ENCODE results near the gene TFCP2. TPM values are rescaled to one million over a fixed set of nuclear protein-coding genes. Genes with fewer than 3 reads are reported as not detected.

The TFCP2 gene, protein sequence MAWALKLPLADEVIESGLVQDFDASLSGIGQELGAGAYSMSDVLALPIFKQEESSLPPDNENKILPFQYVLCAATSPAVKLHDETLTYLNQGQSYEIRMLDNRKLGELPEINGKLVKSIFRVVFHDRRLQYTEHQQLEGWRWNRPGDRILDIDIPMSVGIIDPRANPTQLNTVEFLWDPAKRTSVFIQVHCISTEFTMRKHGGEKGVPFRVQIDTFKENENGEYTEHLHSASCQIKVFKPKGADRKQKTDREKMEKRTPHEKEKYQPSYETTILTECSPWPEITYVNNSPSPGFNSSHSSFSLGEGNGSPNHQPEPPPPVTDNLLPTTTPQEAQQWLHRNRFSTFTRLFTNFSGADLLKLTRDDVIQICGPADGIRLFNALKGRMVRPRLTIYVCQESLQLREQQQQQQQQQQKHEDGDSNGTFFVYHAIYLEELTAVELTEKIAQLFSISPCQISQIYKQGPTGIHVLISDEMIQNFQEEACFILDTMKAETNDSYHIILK
- total RNA-seq = 40.2 and 45.1 TPM in 2 replicates

DNA sequence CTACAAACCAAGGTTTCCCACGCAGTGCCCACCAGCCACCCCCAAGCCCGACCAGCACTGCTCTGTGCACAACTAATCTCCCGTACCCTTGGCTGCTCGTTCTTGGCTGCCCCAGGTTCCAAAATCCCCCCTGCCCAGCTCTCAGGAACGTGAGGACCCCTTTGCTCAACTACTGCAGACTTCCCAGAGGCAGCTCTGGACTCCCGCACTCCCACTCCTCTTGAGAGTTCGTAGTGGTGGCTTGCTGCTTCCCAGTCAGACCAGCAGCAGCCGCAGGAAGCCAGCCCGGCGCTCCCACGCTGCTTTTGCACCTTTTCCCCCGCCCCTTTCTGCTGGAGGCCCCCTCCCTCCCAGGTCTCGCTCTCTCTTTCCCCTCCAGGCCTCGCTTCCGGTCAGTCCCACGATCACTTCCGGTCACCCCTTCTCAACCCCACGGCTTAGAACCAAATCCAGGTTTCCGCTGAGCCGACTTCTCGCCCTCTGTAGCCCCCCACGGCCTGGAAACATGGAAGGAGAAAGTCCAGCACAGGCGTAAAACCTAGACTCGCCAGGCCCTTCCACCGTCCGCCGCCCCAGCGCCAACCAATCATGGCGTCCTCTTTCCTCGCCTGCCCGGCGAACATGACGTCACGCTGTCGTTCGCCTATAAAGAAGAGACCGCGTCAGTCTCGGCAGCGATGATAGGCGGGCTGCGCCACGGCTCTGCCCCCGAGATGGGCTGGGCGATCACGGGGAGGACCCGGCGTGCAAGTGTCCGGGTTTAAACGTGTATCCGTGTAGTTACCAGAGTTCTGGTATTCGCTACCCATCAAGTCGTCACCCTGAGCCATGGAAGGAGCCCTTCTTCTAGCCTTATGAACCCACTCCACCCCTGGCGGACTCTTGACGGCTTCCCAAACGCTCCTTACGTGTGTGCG, at the start of gene TFCP2:
TSS of gene TFCP2 (minus strand) at position 621 of the 917 bp plus-strand sequence. CDS start 713 bp downstream, outside the sequence.
- intact Hi-C loops (cut with micrococcal nuclease) = loop anchor here (1.0 to 5.0 kb wide), 13 partner anchors 16 to 772 kb away; partner anchors contain the start of genes CSRNP2, DAZAP2, LARP4 and LETMD1

DNA sequence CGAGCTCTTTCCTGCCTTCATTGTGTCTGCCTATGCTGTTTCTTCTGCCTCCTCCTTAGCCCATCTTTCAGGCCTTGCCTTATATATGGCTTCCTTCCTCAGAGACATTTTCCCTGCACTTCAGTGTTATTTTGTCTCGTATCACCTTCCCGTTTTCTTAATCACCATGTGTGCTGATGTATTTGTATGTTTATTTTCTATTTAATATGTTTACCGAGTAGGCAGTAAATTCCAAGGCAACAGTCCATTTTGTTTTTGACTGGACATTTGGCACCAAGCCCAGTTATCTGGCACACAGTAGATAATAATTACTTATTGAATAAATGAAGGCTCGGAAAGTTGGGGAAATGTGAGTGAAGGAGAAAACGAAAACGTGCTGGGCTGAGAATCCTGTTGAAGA, 49.5 kb upstream of the TFCP2 start:
- intact Hi-C loops (cut with micrococcal nuclease) = no loop called here

DNA sequence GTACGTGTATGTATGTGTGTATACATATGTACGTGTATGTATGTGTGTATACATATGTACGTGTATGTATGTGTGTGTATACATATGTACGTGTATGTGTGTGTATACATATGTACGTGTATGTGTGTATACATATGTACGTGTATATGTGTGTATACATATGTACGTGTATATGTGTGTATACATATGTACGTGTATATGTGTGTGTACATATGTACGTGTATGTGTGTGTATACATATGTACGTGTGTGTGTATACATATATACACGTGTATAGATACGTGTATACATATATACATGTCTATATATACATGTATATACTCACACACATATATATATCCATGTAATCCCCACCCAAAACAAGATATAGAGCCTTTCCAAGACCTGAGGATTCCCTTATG, 46.9 kb upstream of the TFCP2 start:
- intact Hi-C loops (cut with micrococcal nuclease) = loop anchor here (5.0 kb wide), 1 partner anchor 458 kb away; the partner anchor contains the start of gene ATF1

DNA sequence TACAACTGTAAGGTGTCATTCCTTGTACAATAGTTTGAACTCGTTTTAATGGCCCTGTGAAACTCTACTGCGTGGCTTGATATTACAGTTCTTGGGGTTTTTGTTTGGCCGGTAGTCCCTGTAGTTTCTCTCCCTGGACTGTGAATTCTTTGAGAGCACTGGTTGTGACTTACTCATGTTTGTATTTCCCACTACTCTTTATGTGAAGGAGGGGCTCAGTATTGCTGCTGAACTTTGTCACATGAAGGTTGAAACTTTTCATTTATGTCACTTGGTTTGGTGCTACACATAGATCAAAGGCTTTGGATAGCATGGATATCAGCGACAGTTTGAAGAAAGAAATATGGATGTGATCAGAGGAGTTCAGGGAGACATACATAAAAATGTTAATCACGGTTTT, 46.4 kb upstream of the TFCP2 start:
- intact Hi-C loops (cut with micrococcal nuclease) = loop anchor here (5.0 kb wide), 1 partner anchor 457 kb away; the partner anchor contains the start of gene ATF1

DNA sequence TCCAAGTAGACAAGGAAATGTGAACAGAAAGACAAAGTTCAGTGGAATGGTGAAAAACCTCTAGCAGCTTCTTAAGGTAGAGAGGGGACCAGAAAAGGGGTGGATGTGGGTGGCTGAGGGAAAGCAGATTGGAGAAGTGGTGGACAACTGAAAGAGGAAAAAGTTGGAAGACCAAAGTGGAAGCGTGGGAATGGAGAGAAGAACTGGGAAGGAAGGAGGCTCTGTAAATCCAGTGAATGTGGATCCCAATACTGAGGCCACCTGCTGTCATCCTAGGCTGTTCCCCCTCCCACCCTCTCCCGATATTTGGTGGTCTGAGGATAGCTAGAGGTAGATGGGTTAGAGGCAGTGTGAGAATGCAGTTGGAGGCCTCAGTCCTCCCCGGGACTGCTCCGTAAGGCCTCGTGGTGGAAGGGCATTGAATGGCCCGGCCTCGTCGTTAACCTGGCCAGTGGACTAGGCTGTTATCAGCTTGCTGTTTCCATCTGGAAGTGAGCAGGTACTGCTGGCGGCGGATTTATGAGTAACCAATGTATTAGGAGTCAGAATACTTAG, 45.7 kb upstream of the TFCP2 start:
- intact Hi-C loops (cut with micrococcal nuclease) = loop anchor here (1.0 to 5.0 kb wide), 10 partner anchors 20 to 456 kb away; partner anchors contain the start of genes ATF1, CSRNP2, DAZAP2 and LETMD1

DNA sequence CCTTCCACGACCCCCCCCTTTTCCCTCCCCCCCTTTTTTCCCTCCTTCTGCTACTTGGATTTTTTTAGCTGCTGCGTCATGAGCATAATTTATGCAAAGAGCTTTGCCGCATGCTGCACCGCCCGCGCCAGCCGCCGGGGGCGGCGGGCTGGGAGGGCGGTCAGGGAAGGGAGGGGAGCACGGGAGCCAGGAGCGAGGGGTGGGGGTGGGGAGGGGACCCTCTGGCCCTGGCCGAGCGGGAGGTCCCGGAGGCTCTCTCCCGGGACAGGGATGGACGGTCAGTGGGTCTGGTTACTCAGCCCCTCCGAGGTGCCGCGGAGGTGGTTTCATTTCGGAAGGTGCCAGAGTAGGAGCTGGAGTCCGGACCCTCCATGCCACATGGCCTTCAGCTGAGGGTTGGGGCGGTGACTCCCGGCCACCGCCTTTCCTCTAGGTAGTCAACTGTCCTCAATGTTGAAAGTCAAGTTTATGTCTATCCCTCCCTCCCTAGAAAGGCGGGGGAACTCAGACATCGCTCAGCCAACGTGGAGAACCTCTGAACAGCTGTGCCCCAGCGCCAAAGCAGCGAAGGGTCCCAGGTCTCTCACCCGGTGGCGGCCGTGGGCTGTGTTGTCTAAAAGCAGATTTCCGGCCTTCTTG, 45.2 kb upstream of the TFCP2 start, which contains the start of gene POU6F1:
TSS of gene POU6F1 (minus strand) at position 95 of the 639 bp plus-strand sequence. CDS start 11,226 bp downstream, outside the sequence.
- intact Hi-C loops (cut with micrococcal nuclease) = loop anchor here (1.0 to 5.0 kb wide), 10 partner anchors 20 to 456 kb away; partner anchors contain the start of genes ATF1, CSRNP2, DAZAP2 and LETMD1

DNA sequence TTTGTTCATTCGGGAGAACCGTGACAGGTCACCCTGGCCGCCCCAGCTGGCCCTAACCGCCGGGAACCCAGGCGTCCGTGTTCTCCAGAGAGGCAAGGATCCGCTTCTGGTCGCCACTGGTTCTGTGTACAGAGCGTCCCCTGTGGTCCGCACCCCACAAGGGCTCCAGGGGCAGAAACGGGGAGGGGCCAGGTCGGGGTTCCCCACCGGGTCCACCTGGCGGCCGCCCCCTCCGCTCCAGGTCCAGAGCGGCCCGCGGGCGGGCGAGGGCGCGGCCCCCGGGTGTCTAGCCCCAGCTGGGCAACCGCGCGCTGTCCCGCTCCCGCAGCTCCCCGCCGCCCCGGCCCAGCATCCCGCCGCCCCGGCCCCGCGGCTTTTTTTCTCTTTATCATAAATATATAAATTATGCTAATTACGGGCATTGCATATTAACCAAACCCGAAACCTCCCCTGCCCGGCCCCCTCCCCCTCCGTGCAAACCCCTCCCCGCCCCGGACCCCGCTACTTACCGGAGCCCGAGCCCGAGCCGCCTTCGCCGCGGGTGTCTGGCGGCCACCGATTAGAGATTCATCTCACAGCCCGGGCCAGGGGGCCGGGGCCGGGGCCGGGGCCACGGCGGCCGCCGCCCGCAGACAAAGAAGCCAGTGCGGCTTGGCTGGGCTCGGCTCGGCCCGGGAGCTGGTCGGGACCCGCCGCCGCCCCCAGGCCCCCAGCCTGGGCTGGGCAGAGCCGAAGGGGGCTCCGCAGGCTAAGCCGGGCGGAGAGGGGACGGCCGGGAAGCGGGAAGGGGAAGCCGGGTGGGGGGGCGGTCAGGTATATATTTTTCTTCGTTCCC, 44.4 kb upstream of the TFCP2 start:
- intact Hi-C loops (cut with micrococcal nuclease) = loop anchor here (5.0 kb wide), 1 partner anchor 455 kb away; the partner anchor contains the start of gene ATF1

DNA sequence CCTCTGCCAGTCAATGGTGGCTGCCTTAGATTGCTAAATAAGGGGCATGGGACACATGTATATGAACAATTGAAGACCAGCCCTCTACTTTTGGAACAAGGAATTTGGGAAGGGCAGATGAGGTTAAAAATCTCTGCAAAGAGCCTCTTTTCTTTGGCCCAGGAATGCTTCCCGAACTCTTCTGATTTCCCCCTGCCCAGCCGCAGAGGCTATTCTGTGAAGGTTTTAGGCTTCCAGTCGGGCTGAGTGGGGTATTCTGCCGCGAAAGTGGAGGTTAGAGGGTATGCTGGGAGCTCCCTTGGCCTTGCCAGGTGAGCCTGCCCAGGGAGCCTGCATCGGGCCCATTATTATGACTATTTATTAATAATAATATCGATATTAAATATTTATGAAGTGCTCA, 43.7 kb upstream of the TFCP2 start:
- intact Hi-C loops (cut with micrococcal nuclease) = loop anchor here (5.0 kb wide), 1 partner anchor 454 kb away; the partner anchor contains the start of gene ATF1

DNA sequence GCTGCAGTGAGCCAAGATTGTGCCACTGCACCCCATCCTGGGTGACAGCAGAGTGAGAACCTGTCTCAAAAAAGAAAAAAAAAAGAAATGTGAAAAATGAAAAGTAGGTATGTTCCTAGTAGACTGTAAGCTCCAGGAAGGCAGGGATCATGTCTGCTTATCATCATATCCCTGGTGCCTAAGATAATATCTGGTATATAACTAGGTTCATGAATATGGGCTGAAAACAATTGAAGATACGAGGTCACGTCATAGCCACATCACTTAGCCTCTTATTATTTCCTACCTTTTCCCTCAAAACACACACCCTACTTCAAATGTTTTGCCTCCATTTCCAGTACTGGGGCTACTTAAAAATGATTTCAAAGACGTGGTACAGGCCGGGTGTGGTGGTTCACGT, 42.0 kb upstream of the TFCP2 start:
- intact Hi-C loops (cut with micrococcal nuclease) = loop anchor here (5.0 kb wide), 1 partner anchor 453 kb away; the partner anchor contains the start of gene ATF1

DNA sequence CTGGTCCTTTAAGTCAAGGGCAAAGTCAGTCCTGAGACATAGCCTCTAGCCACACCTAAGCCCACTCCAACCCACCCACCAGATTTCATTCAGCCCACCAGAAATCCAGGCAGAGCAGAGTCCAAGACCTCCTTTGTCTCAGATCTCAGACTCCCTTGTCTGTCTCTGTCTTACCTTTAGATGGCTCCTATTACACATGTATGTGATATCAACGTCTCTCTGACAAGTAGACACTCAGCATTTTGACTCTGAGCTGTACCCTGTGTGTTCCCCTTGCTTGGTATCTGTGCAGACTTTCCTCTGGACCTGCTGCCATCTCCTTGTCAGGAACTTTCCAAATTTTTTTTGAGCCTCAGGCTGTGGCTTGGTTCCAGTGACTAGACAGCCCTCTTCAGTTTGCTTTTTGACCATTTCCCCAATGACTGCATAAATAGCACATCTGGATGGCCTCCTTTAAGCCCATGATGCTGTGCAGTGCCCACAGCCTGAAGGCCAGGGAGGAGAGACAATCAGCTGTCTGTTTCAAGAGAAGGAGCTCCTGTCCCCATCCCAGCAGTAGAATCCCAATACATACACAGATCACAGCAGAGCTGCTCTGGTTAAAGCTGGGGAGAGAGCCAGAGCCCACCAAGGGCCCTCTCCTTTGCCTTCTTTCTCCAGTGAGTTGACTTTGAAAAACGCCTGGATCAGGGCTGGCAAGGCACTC, 37.9 kb upstream of the TFCP2 start:
- intact Hi-C loops (cut with micrococcal nuclease) = no loop called here

DNA sequence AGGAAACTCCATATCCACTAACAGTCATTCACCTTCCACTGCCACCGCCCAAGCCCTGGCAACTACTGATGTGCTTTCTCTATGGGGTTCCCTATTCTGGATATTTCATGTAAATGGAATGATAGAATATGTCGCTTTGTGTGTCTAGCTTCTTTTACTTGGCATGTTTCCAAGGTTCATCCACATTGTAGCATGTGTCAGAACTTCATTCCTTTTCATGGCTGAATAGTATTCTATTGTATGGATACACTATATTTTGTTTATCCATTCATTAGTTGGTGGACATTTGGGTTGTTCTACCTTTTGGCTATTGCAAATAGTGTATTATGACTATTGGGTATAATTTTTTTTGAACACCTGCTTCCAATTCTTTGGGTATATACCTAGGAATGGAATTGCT, 36.3 kb upstream of the TFCP2 start:
- intact Hi-C loops (cut with micrococcal nuclease) = no loop called here

DNA sequence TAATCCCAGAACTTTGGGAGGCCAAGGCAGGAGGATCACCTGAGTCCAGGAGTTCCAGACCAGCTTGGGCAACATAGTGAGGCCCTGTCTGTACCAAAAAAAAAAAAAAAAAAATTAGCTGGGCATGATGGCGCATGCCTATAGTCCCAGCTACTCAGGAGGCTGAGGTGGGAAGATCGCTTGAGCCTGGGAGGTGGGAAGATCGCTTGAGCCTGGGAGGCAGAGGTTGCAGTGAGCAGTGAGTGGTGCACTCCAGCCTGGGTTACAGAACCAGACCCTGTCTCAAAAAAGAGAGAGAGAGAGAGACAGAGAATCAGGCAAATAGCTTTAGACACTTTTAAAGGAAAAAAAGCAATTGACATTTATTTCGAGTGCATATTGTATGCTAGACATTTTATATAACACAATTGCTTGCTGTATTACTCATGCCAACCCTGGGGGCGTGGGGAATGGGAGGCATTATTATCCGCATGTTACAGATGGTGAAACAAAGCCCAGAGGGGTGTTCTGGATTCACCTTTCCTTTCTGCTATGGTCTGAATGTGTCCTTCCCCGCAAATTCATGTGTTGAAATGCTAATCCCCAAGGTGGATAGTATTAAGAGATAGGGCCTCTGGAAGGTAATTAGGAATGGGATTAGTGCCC, 35.2 kb upstream of the TFCP2 start:
- intact Hi-C loops (cut with micrococcal nuclease) = no loop called here

DNA sequence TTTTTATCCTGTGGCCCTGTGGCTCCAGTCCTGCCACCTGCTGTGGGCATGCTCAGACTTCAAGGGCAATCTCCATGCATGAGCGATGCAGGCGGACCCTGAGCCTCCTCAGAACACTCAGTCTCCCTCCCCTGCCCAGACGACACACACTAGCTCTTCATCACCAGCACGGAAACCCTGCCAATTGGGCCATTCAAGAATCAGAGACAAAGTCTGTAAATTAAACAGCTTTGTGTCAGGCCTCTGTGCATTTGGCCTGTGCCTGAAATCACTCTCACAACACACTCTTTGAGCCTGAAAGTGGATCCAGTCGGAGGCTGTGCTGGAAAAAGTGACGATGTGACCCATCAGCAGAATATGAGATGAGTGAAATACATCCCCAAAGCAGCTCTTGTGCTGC, 32.4 kb upstream of the TFCP2 start:
- intact Hi-C loops (cut with micrococcal nuclease) = no loop called here

DNA sequence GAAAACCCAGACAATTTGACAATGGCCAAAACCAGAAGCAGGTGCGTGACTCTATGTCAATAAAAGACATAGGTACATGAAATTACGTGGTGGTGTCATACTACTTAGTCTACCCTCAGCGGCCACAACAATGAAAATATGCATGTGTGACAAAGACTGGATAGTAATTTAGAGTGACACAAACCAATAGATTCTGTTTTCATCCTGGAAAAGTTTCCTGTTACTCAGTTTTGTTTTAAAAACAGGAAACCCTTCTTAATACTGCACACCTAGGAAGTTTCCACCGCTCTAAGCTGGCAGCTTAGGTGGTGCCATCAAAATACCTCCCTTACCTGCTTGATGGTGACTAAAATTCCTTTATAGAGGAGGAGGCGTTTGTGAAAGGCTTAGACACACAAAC, 29.8 kb upstream of the TFCP2 start:
- intact Hi-C loops (cut with micrococcal nuclease) = no loop called here

DNA sequence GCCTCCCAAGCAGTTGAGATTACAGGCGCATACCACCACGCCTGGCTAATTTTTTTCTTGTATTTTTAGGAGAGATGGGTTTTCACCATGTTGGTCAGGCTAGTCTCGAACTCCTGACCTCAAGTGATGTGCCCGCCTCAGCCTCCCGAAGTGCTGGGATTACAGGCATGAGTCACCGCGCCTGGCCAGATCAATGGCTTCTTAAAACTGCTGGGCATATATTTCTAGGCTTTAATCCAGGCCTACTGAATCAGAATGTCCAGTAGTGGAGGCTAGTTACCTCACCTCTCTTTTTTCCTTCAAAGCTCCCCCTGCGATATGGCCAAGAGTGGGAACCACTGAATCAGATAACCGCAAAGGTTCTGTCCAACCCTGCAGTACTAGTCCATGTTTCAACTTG, 27.9 kb upstream of the TFCP2 start:
- intact Hi-C loops (cut with micrococcal nuclease) = no loop called here

DNA sequence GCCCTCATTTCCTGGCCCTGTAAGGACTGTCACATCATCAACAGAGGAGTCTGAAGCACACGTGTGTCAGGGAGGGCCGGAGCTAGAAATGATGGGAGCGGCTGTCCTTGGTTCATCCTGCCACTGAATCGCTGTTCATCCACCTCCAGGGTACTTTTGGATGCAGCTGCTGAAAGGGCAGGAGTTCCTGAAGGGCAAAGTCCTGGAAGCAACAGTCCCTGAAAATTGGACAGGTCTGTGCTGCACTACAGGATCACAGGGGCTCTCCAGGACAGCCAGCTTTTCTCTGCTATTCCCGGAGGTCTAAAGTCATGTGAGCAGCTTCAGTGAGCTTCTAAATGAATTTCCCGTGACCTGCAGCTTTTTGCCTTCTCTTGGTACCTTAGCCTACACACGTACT, 27.2 kb upstream of the TFCP2 start:
- intact Hi-C loops (cut with micrococcal nuclease) = no loop called here

DNA sequence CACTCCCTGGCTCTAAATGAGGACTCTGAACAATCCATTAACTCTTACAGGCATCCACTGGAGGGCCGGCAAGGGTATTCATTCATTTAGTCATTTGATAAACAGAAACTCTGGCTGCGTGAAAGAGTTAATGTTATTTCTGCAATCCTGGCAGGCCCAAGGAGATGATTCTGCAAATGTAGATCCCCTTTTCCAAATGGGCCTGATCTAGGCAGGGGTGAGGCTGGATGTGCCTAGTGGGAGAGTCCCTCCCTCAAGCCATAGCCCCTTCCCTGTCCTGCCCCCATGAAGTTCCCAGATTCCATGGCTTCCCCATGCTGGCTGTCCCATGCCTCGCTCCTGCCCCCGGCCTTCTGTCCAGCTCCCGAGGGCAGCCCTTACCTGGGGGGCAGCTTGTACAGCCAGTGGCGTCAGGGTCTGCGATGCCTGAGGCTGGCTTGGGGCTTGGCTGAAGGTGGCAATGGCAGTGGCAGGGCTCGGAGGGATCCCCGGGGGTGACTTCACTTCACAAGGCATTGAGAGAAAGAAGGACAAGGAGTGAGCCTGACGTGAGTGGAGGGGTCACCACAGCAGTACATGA, 26.5 kb upstream of the TFCP2 start:
- intact Hi-C loops (cut with micrococcal nuclease) = no loop called here
